DMS79 (cell line): ENCODE measurements around the gene CD58.
A peak's percentile ranks its signal among the peaks of the same experiment; 100 is the strongest.

Experiments
- DNase-seq: peaks from one replicate; lab custom pipeline; 2025; lab: John Stamatoyannopoulos, UW

The CD58 gene

GRCh38 chr1:116538544-116538943, 32.3 kb downstream of the CD58 start:
- no peak for DNase-seq

- no peak for DNase-seq
Measured at GRCh38 chr1:116537898-116538297, 32.9 kb downstream of the CD58 start.

- DNase-seq: no peak
Measured at GRCh38 chr1:116537040-116537831, 33.6 kb downstream of the CD58 start.

GRCh38 chr1:116534014-116534739, 36.6 kb downstream of the CD58 start:
- no peak for DNase-seq

GRCh38 chr1:116533429-116533820, 37.4 kb downstream of the CD58 start:
- no peak for DNase-seq

GRCh38 chr1:116532671-116533428, 38.0 kb downstream of the CD58 start:
- no peak for DNase-seq

- DNase-seq: no peak
Measured at GRCh38 chr1:116531917-116532316, 38.9 kb downstream of the CD58 start.

GRCh38 chr1:116529681-116530080, 41.1 kb downstream of the CD58 start:
- DNase-seq: no peak

GRCh38 chr1:116529199-116529631, 41.6 kb downstream of the CD58 start:
- no peak for DNase-seq

- DNase-seq: no peak
Measured at GRCh38 chr1:116528329-116529083, 42.3 kb downstream of the CD58 start.

- no peak for DNase-seq
Measured at GRCh38 chr1:116525440-116525839, 45.4 kb downstream of the CD58 start.

- no peak for DNase-seq
Measured at GRCh38 chr1:116521186-116521585, 49.6 kb downstream of the CD58 start.

- DNase-seq: no peak
Measured at GRCh38 chr1:116518400-116518799, 52.4 kb downstream of the CD58 start.

GRCh38 chr1:116516631-116517030, 54.2 kb downstream of the CD58 start:
- DNase-seq: no peak

- no peak for DNase-seq
Measured at GRCh38 chr1:116515702-116516101, 55.1 kb downstream of the CD58 start.

GRCh38 chr1:116514708-116515525, 55.9 kb downstream of the CD58 start:
- DNase-seq: peak; percentile 36

- DNase-seq: no peak
Measured at GRCh38 chr1:116513956-116514355, 56.9 kb downstream of the CD58 start.

GRCh38 chr1:116511459-116512019, 59.3 kb downstream of the CD58 start:
- no peak for DNase-seq

GRCh38 chr1:116510361-116510760, 60.5 kb downstream of the CD58 start:
- DNase-seq: no peak
